Measurements from ENCODE around the gene SHF. TPM values are rescaled to one million over a fixed set of nuclear protein-coding genes. Genes with fewer than 3 reads are reported as not detected.

The SHF gene
- total and polyA plus RNA-seq, 2 donors (not counting 3 experiments of a cell fraction or from before 2014, with no cell fraction given) = 2.8 to 5.2 TPM

GRCh38 chr15:45186771-45187577 lies 792 bp downstream of the SHF start:
- Histone ChIP-seq H3K4me2 (ENCODE audit: insufficient read depth, low read length) (no peak overlapping the region), H3K36me3 (ENCODE audit: control insufficient read depth in 2 of 2, extremely low read depth in 1 of 2, insufficient read depth in 2 of 2, low read length in 2 of 2) (no peaks in the 10 kb centered on the region), H3K9me3 (replicated peaks; ENCODE audit: control insufficient read depth, insufficient read depth, low read length) (no peaks in the 10 kb centered on the region), H3K9me1 (replicated peaks; ENCODE audit: control insufficient read depth, extremely low read depth, insufficient read depth, low read length) (no peaks in the 10 kb centered on the region), H3K9ac (replicated peaks; ENCODE audit: extremely low read depth, insufficient read depth, low read length) (no peak overlapping the region), H3K4me1 (ENCODE audit: control insufficient read depth, extremely low read depth, insufficient read depth, low read length) (peaks cover 6% of the 10 kb centered on the region), H2AFZ (ENCODE audit: low read depth, low read length) (no peak overlapping the region), H3K4me3 (replicated peaks in 1 of 3; ENCODE audit: insufficient read depth in 1 of 3, low read depth in 1 of 3, low read length in 3 of 3) (peak overlapping the region in 1 of 3 experiments; percentile 68), H3K27me3 (ENCODE audit: control insufficient read depth in 2 of 2, insufficient read depth in 2 of 2, low read length in 2 of 2) (peaks cover 2 to 9% of the 10 kb centered on the region in 2 experiments), H4K20me1 (replicated peaks; ENCODE audit: control insufficient read depth, extremely low read depth, insufficient read depth, low read length) (no peaks in the 10 kb centered on the region), H3K27ac (ENCODE audit: insufficient read depth, low read depth, low read length) (no peak overlapping the region), H3K79me2 (ENCODE audit: control insufficient read depth, insufficient read depth, low read length) (no peaks in the 10 kb centered on the region)
- no TSS peak for BruUV-seq (replicated peaks)
- TF ChIP-seq EZH2 (IDR thresholded peaks at IDR 0.05; ENCODE audit: borderline replicate concordance, low read depth, low read length, severe bottlenecking) (peak; percentile 7), POLR2AphosphoS5 (IDR thresholded peaks at IDR 0.05; ENCODE audit: insufficient read depth, low read depth, low read length) (no peak)
- no peak for FAIRE-seq
- POLR2A ChIA-PET = interaction anchor here (1.2 kb wide), 1 partner anchor 13 kb away, joined by 7 read pairs; no protein-coding TSS in a partner anchor
- dilution Hi-C loops (cut with MboI; ENCODE audit: extremely low pct_ligation_motif_present, low sequenced_read_pairs) (no loop called here), intact Hi-C loops (cut with micrococcal nuclease) (no loop called here)
- DNase-seq (ENCODE audit: low read depth, low spot score) = no peak
- CTCF ChIA-PET = interaction anchor here (0.9 to 3.9 kb wide), 10 partner anchors 10 to 217 kb away, joined by 3 to 24 read pairs (median 4); no protein-coding TSS in a partner anchor

GRCh38 chr15:45185903-45186770 lies 1.6 kb downstream of the SHF start:
- Histone ChIP-seq H3K9ac (replicated peaks; ENCODE audit: extremely low read depth, insufficient read depth, low read length) (no peak overlapping the region), H2AFZ (ENCODE audit: low read depth, low read length) (no peak overlapping the region), H3K27me3 (ENCODE audit: control insufficient read depth in 2 of 2, insufficient read depth in 2 of 2, low read length in 2 of 2) (peaks cover 2 to 9% of the 10 kb centered on the region in 2 experiments), H3K27ac (ENCODE audit: insufficient read depth, low read depth, low read length) (no peak overlapping the region), H3K4me3 (replicated peaks in 1 of 3; ENCODE audit: insufficient read depth in 1 of 3, low read depth in 1 of 3, low read length in 3 of 3) (no peak overlapping the region), H3K36me3 (ENCODE audit: control insufficient read depth in 2 of 2, extremely low read depth in 1 of 2, insufficient read depth in 2 of 2, low read length in 2 of 2) (no peaks in the 10 kb centered on the region), H3K4me2 (ENCODE audit: insufficient read depth, low read length) (no peak overlapping the region), H4K20me1 (replicated peaks; ENCODE audit: control insufficient read depth, extremely low read depth, insufficient read depth, low read length) (no peaks in the 10 kb centered on the region), H3K9me3 (replicated peaks; ENCODE audit: control insufficient read depth, insufficient read depth, low read length) (no peaks in the 10 kb centered on the region), H3K9me1 (replicated peaks; ENCODE audit: control insufficient read depth, extremely low read depth, insufficient read depth, low read length) (no peaks in the 10 kb centered on the region), H3K4me1 (ENCODE audit: control insufficient read depth, extremely low read depth, insufficient read depth, low read length) (peaks cover 6% of the 10 kb centered on the region), H3K79me2 (ENCODE audit: control insufficient read depth, insufficient read depth, low read length) (no peaks in the 10 kb centered on the region)
- FAIRE-seq = no peak
- DNase-seq (ENCODE audit: low read depth, low spot score) = no peak
- POLR2A ChIA-PET = no interaction called here
- intact Hi-C loops (cut with micrococcal nuclease) (no loop called here), dilution Hi-C loops (cut with MboI; ENCODE audit: extremely low pct_ligation_motif_present, low sequenced_read_pairs) (no loop called here)
- no TSS peak for BruUV-seq (replicated peaks)
- CTCF ChIA-PET = interaction anchor here (0.5 to 3.9 kb wide), 8 partner anchors 10 to 448 kb away, joined by 3 to 24 read pairs (median 4); no protein-coding TSS in a partner anchor
- TF ChIP-seq FOS (IDR thresholded peaks at IDR 0.05; ENCODE audit: borderline replicate concordance, insufficient read depth, low read length) (no peak), JUN (IDR thresholded peaks at IDR 0.05; ENCODE audit: borderline replicate concordance, insufficient read depth, insufficient read length, low read depth) (no peak), POLR2A (IDR thresholded peaks at IDR 0.05; ENCODE audit: low read depth, low read length) (no peak), POLR2AphosphoS5 (IDR thresholded peaks at IDR 0.05; ENCODE audit: insufficient read depth, low read depth, low read length) (no peak), GATA2 (IDR thresholded peaks at IDR 0.05; ENCODE audit: insufficient read depth, insufficient read length, low read depth, low read length) (no peak), MAX (IDR thresholded peaks at IDR 0.05; ENCODE audit: insufficient read depth, insufficient read length) (no peak), EZH2 (IDR thresholded peaks at IDR 0.05; ENCODE audit: borderline replicate concordance, low read depth, low read length, severe bottlenecking) (no peak), CTCF (IDR thresholded peaks at IDR 0.05; ENCODE audit: extremely low read depth in 1 of 2, insufficient read depth in 1 of 2, low read depth in 1 of 2, low read length in 2 of 2) (no peak), MYC (IDR thresholded peaks at IDR 0.05; ENCODE audit: low read depth, low read length) (no peak)

Data from endothelial cell of umbilical vein (primary cell).